ENCODE measurements around the gene KLRG1.

Gene KLRG1

DNA sequence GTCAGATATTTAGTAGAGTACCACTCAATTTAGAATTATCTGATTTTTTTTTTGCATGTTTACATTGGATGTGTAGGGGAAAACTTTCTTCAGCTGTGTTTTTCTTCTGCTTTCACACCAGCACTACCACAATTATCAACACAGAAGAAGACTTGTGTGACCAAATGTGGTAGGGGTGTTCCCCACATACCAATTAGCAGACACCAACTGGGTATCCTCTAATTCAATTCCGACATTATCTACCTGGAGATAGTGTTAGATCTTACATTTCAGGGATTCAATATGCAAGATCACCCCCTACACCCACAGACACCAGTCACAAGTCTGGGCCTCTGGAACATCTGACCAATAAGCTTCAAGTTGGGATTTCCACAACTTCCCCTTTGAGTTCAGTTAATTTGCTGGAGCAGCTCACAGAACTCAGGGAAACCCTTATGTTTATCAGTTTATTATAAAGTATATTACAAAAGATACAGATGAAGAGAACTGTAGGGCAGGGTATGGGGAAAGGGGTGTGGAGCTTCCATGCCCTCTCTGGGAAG is 4.1 kb upstream of the KLRG1 start:
- Histone ChIP-seq H3K27ac (ENCODE audit: low read length) (no peak overlapping the region), H3K4me3 (ENCODE audit: low read depth in 1 of 2, low read length in 2 of 2) (no peak overlapping the region), H3K27me3 (ENCODE audit: insufficient read depth, low read length, poor library complexity) (no peaks in the 10 kb centered on the region), H3K4me2 (ENCODE audit: insufficient read depth, low read length) (no peak overlapping the region), H3K9me3 (ENCODE audit: insufficient read depth, low read length, severe bottlenecking) (peaks cover 3% of the 10 kb centered on the region), H3K4me1 (ENCODE audit: insufficient read depth, low read length) (no peaks in the 10 kb centered on the region), H3K36me3 (ENCODE audit: insufficient read depth, low read length) (no peaks in the 10 kb centered on the region), H4K20me1 (ENCODE audit: insufficient read depth, low read length) (no peaks in the 10 kb centered on the region), H3K79me2 (ENCODE audit: insufficient read depth, low read length) (no peaks in the 10 kb centered on the region), H2AFZ (ENCODE audit: low read depth, low read length) (no peak overlapping the region), H3K9ac (ENCODE audit: low read depth, low read length) (no peak overlapping the region)
- TF ChIP-seq EZH2 (IDR thresholded peaks at IDR 0.05; ENCODE audit: borderline replicate concordance, low read depth, low read length, severe bottlenecking) = no peak
- TF ChIP-seq, protein P1, sequence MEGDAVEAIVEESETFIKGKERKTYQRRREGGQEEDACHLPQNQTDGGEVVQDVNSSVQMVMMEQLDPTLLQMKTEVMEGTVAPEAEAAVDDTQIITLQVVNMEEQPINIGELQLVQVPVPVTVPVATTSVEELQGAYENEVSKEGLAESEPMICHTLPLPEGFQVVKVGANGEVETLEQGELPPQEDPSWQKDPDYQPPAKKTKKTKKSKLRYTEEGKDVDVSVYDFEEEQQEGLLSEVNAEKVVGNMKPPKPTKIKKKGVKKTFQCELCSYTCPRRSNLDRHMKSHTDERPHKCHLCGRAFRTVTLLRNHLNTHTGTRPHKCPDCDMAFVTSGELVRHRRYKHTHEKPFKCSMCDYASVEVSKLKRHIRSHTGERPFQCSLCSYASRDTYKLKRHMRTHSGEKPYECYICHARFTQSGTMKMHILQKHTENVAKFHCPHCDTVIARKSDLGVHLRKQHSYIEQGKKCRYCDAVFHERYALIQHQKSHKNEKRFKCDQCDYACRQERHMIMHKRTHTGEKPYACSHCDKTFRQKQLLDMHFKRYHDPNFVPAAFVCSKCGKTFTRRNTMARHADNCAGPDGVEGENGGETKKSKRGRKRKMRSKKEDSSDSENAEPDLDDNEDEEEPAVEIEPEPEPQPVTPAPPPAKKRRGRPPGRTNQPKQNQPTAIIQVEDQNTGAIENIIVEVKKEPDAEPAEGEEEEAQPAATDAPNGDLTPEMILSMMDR (IDR thresholded peaks at IDR 0.05; ENCODE audit: borderline replicate concordance, extremely low read depth, low read length, poor library complexity, severe bottlenecking) = no peak
- ATAC-seq (ENCODE audit: insufficient read depth, low read depth) (no peak), DNase-seq (no peak)

DNA sequence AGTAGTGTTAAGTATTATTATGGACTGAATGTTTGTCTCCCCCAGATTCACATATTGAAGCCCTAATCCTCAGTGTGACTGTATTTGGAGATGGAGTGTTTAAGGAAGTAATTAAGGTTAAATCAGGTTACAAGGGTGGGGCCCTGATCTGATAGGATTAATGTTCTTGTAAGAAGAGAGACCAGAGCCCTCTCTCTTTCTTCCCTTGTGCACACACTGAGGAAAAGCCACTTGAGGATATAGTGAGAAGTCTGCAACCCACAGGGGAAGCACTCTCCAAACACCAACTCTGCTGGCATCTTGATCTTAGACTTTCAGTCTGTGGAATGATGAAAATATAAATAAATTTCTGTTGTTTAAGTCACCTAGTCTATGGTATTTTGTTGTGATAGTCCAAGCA is 2.2 kb upstream of the KLRG1 start:
- no peak for DNase-seq
- ATAC-seq (ENCODE audit: insufficient read depth, low read depth) = no peak
- no peak for TF ChIP-seq EZH2 (IDR thresholded peaks at IDR 0.05; ENCODE audit: borderline replicate concordance, low read depth, low read length, severe bottlenecking)
- TF ChIP-seq, protein P1 (IDR thresholded peaks at IDR 0.05; ENCODE audit: borderline replicate concordance, extremely low read depth, low read length, poor library complexity, severe bottlenecking) = no peak
- Histone ChIP-seq H3K9me3 (ENCODE audit: insufficient read depth, low read length, severe bottlenecking) (no peaks in the 10 kb centered on the region), H2AFZ (ENCODE audit: low read depth, low read length) (no peak overlapping the region), H3K4me1 (ENCODE audit: insufficient read depth, low read length) (no peaks in the 10 kb centered on the region), H3K27me3 (ENCODE audit: insufficient read depth, low read length, poor library complexity) (no peaks in the 10 kb centered on the region), H3K9ac (ENCODE audit: low read depth, low read length) (no peak overlapping the region), H3K4me3 (ENCODE audit: low read depth in 1 of 2, low read length in 2 of 2) (no peak overlapping the region), H3K79me2 (ENCODE audit: insufficient read depth, low read length) (no peaks in the 10 kb centered on the region), H4K20me1 (ENCODE audit: insufficient read depth, low read length) (no peaks in the 10 kb centered on the region), H3K27ac (ENCODE audit: low read length) (no peak overlapping the region), H3K36me3 (ENCODE audit: insufficient read depth, low read length) (no peaks in the 10 kb centered on the region), H3K4me2 (ENCODE audit: insufficient read depth, low read length) (no peak overlapping the region)

GRCh38 chr12:8987685-8988084 is 1.7 kb upstream of the KLRG1 start:
- no peaks in the 10 kb centered on the region for H3K36me3 ChIP-seq (ENCODE audit: insufficient read depth, low read length)
- no peak overlapping the region for H3K4me3 ChIP-seq (ENCODE audit: low read depth in 1 of 2, low read length in 2 of 2)
- no peak overlapping the region for H3K9ac ChIP-seq (ENCODE audit: low read depth, low read length)
- H4K20me1 ChIP-seq (ENCODE audit: insufficient read depth, low read length) = no peaks in the 10 kb centered on the region
- no peaks in the 10 kb centered on the region for H3K79me2 ChIP-seq (ENCODE audit: insufficient read depth, low read length)
- TF ChIP-seq, protein P1 (IDR thresholded peaks at IDR 0.05; ENCODE audit: borderline replicate concordance, extremely low read depth, low read length, poor library complexity, severe bottlenecking) = no peak
- TF ChIP-seq EZH2 (IDR thresholded peaks at IDR 0.05; ENCODE audit: borderline replicate concordance, low read depth, low read length, severe bottlenecking) = no peak
- H3K4me2 ChIP-seq (ENCODE audit: insufficient read depth, low read length) = no peak overlapping the region
- no peak overlapping the region for H2AFZ ChIP-seq (ENCODE audit: low read depth, low read length)
- no peaks in the 10 kb centered on the region for H3K4me1 ChIP-seq (ENCODE audit: insufficient read depth, low read length)
- H3K9me3 ChIP-seq (ENCODE audit: insufficient read depth, low read length, severe bottlenecking) = no peaks in the 10 kb centered on the region
- DNase-seq (no peak), ATAC-seq (ENCODE audit: insufficient read depth, low read depth) (no peak)
- no peak overlapping the region for H3K27ac ChIP-seq (ENCODE audit: low read length)
- H3K27me3 ChIP-seq (ENCODE audit: insufficient read depth, low read length, poor library complexity) = no peaks in the 10 kb centered on the region

Data from DND-41 (cell line).